ENCODE measurements around the gene NEK10. TPM values are rescaled to one million over a fixed set of nuclear protein-coding genes. Genes with fewer than 3 reads are reported as not detected.

NEK10 gene
- polyA plus RNA-seq, 1 experiment = 2.5 TPM

DNA sequence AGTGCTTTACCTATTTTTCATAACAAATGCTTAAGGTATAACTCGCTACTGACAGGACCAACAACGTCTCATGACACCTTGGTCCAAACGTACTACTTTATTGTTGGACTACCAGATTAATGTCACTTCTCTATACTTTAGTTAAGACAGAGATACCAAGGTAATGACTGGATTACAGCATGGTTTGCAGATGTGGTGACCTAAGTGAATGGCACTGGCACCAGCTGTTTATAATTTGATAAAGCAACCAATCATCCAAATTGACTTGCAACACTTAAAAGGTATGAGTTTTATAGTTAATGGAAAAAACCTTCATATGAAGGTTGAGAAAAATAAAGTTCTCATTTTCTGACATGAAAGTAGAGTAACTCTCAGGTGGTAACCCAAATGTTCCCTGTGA lies 209.0 kb downstream of the NEK10 start:
- DNase-seq (ENCODE audit: low read depth) = no peak
- Histone ChIP-seq H3K36me3 (ENCODE audit: control insufficient read depth, insufficient read depth, low read length) (no peaks in the 10 kb centered on the region), H3K27me3 (ENCODE audit: control insufficient read depth, insufficient read depth, low read length) (no peaks in the 10 kb centered on the region), H3K4me3 (ENCODE audit: low read depth, low read length) (no peak overlapping the region)
- TF ChIP-seq, protein P1, sequence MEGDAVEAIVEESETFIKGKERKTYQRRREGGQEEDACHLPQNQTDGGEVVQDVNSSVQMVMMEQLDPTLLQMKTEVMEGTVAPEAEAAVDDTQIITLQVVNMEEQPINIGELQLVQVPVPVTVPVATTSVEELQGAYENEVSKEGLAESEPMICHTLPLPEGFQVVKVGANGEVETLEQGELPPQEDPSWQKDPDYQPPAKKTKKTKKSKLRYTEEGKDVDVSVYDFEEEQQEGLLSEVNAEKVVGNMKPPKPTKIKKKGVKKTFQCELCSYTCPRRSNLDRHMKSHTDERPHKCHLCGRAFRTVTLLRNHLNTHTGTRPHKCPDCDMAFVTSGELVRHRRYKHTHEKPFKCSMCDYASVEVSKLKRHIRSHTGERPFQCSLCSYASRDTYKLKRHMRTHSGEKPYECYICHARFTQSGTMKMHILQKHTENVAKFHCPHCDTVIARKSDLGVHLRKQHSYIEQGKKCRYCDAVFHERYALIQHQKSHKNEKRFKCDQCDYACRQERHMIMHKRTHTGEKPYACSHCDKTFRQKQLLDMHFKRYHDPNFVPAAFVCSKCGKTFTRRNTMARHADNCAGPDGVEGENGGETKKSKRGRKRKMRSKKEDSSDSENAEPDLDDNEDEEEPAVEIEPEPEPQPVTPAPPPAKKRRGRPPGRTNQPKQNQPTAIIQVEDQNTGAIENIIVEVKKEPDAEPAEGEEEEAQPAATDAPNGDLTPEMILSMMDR (IDR thresholded peaks at IDR 0.05; ENCODE audit: insufficient read depth, low read depth, low read length) = no peak
- ChIA-PET CTCF (interaction anchor here (0.6 to 1.6 kb wide), 2 partner anchors 14 to 26 kb away, joined by 3 read pairs; no protein-coding TSS in a partner anchor), POLR2A (no interaction called here)

DNA sequence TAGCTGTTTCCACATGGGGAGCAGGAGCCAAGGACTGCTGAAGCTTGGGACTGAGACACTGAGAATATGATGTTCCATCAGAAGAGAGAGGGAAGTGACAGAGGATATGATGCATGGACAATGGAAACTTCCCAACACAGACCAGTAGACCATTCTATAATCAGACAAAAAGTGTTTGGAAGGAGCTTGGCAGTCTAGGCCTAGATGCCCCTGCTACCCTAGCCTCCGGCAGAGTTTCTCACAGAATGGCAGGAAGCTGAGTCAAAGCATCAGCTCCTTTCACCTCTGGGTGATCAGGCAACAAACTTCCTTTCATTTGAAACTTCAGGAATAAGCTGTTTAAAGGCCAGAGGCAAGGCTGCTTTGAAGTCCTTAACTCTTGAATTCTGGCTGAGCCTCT lies 222.0 kb downstream of the NEK10 start:
- POLR2A ChIA-PET = no interaction called here
- Histone ChIP-seq H3K36me3 (ENCODE audit: control insufficient read depth, insufficient read depth, low read length) (no peaks in the 10 kb centered on the region), H3K27me3 (ENCODE audit: control insufficient read depth, insufficient read depth, low read length) (no peaks in the 10 kb centered on the region), H3K4me3 (ENCODE audit: low read depth, low read length) (no peak overlapping the region)
- TF ChIP-seq, protein P1 (IDR thresholded peaks at IDR 0.05; ENCODE audit: insufficient read depth, low read depth, low read length) = no peak
- CTCF ChIA-PET = interaction anchor here (1.0 to 2.0 kb wide), 4 partner anchors 8 to 107 kb away, joined by 3 to 15 read pairs (median 6); no protein-coding TSS in a partner anchor
- no peak for DNase-seq (ENCODE audit: low read depth)

DNA sequence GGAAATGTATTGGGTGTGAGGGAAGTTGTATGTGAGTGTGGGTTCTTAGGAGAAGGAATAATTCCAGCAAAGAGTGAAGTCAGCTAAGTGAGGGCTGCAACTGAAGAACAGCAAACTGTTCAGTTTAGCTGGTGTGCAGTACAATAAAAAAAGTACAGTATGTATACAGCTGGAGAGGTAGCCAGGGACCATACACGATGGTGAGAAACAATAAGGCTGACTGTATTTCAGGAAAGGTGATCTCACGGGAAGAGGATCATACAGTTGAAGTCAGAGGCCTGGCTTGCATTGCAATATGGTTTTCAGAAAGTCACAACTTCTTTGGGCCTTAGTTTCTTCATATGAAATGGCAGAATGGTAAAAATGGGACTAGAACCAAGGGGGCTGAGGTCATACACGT lies 222.4 kb downstream of the NEK10 start:
- no peak for DNase-seq (ENCODE audit: low read depth)
- ChIA-PET POLR2A (no interaction called here), CTCF (interaction anchor here (1.2 to 2.0 kb wide), 3 partner anchors 10 to 108 kb away, joined by 4 to 15 read pairs (median 7); no protein-coding TSS in a partner anchor)
- Histone ChIP-seq H3K36me3 (ENCODE audit: control insufficient read depth, insufficient read depth, low read length) (no peaks in the 10 kb centered on the region), H3K27me3 (ENCODE audit: control insufficient read depth, insufficient read depth, low read length) (no peaks in the 10 kb centered on the region), H3K4me3 (ENCODE audit: low read depth, low read length) (no peak overlapping the region)
- TF ChIP-seq, protein P1 (IDR thresholded peaks at IDR 0.05; ENCODE audit: insufficient read depth, low read depth, low read length) = no peak

DNA sequence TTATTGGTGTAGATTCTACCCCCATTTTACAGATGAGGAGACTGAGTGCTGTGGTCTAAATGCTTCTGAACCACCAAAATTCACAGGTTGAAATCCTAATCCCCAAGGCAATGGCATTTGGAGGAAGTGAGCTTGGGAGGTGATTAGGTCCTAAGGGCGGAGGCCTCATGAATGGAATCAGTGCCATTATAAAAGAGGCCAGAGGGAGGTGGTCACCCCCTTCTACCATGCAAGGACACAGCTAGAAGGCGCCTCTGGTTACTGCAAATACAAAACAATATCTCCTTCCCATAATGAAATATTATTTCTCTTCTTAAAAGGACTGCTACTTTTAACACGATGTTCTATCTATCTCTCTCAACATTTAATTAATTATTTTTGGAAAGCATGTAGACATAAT lies 223.5 kb downstream of the NEK10 start:
- no peaks in the 10 kb centered on the region for H3K36me3 ChIP-seq (ENCODE audit: control insufficient read depth, insufficient read depth, low read length)
- POLR2A ChIA-PET = no interaction called here
- TF ChIP-seq, protein P1 (IDR thresholded peaks at IDR 0.05; ENCODE audit: insufficient read depth, low read depth, low read length) = no peak
- no peaks in the 10 kb centered on the region for H3K27me3 ChIP-seq (ENCODE audit: control insufficient read depth, insufficient read depth, low read length)
- DNase-seq (ENCODE audit: low read depth) = no peak
- CTCF ChIA-PET = interaction anchor here (0.6 to 2.0 kb wide), 3 partner anchors 11 to 109 kb away, joined by 3 to 15 read pairs (median 7); no protein-coding TSS in a partner anchor
- no peak overlapping the region for H3K4me3 ChIP-seq (ENCODE audit: low read depth, low read length)

DNA sequence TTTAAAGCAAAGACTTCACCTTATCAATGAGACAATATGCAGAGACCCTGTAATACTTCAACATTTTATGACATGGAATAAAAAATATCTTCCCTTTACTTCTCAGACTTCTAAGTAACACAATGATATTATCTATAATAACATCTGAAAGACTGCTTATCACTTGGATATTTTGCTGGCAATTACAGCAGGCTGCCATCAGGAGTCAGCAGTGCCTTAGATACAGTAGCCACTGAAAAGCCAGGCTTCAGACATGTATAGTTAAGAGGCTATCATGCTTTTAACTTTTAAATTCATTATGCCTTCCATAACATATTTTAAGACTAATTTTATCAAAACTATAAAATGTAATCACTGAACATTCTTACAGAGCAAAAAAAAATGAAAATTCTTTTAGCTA lies 227.5 kb downstream of the NEK10 start:
- TF ChIP-seq, protein P1 (IDR thresholded peaks at IDR 0.05; ENCODE audit: insufficient read depth, low read depth, low read length) = no peak
- ChIA-PET CTCF (interaction anchor here (1.6 to 3.2 kb wide), 2 partner anchors 25 to 112 kb away, joined by 3 to 17 read pairs; no protein-coding TSS in a partner anchor), POLR2A (no interaction called here)
- H3K27me3 ChIP-seq (ENCODE audit: control insufficient read depth, insufficient read depth, low read length) = no peaks in the 10 kb centered on the region
- H3K36me3 ChIP-seq (ENCODE audit: control insufficient read depth, insufficient read depth, low read length) = no peaks in the 10 kb centered on the region; the same call in 1 of the 2 replicates
- no peak overlapping the region for H3K4me3 ChIP-seq (ENCODE audit: low read depth, low read length)
- DNase-seq (ENCODE audit: low read depth) = no peak
